ENCODE results near the gene NAALADL2. TPM values are rescaled to one million over a fixed set of nuclear protein-coding genes. Genes with fewer than 3 reads are reported as not detected.

The NAALADL2 gene
- total and polyA plus RNA-seq, 9 of the 15 experiments (the other 6 are each of a cell fraction or from before 2014, with no cell fraction given), result 0.29 to 1.1 (median 0.79) TPM; not detected in 1

- TF ChIP-seq, protein P1, sequence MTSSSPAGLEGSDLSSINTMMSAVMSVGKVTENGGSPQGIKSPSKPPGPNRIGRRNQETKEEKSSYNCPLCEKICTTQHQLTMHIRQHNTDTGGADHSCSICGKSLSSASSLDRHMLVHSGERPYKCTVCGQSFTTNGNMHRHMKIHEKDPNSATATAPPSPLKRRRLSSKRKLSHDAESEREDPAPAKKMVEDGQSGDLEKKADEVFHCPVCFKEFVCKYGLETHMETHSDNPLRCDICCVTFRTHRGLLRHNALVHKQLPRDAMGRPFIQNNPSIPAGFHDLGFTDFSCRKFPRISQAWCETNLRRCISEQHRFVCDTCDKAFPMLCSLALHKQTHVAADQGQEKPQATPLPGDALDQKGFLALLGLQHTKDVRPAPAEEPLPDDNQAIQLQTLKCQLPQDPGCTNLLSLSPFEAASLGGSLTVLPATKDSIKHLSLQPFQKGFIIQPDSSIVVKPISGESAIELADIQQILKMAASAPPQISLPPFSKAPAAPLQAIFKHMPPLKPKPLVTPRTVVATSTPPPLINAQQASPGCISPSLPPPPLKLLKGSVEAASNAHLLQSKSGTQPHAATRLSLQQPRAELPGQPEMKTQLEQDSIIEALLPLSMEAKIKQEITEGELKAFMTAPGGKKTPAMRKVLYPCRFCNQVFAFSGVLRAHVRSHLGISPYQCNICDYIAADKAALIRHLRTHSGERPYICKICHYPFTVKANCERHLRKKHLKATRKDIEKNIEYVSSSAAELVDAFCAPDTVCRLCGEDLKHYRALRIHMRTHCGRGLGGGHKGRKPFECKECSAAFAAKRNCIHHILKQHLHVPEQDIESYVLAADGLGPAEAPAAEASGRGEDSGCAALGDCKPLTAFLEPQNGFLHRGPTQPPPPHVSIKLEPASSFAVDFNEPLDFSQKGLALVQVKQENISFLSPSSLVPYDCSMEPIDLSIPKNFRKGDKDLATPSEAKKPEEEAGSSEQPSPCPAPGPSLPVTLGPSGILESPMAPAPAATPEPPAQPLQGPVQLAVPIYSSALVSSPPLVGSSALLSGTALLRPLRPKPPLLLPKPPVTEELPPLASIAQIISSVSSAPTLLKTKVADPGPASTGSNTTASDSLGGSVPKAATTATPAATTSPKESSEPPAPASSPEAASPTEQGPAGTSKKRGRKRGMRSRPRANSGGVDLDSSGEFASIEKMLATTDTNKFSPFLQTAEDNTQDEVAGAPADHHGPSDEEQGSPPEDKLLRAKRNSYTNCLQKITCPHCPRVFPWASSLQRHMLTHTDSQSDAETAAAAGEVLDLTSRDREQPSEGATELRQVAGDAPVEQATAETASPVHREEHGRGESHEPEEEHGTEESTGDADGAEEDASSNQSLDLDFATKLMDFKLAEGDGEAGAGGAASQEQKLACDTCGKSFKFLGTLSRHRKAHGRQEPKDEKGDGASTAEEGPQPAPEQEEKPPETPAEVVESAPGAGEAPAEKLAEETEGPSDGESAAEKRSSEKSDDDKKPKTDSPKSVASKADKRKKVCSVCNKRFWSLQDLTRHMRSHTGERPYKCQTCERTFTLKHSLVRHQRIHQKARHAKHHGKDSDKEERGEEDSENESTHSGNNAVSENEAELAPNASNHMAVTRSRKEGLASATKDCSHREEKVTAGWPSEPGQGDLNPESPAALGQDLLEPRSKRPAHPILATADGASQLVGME (CRISPR knock-in tag; IDR thresholded peaks at IDR 0.05), result no peak
- TF ChIP-seq TEAD4 (IDR thresholded peaks at IDR 0.05; ENCODE audit: low read length) (no peak), TEAD4 (CRISPR knock-in tag; IDR thresholded peaks at IDR 0.05; ENCODE audit: borderline replicate concordance) (no peak), TAL1 (IDR thresholded peaks at IDR 0.05) (no peak), POLR2A (conservative IDR thresholded peaks at IDR 0.05) (no peak), SP1 (CRISPR knock-in tag; IDR thresholded peaks at IDR 0.05) (no peak)
Measured at GRCh38 chr3:175558261-175558660, 699.1 kb downstream of the NAALADL2 start (continued).

DNA sequence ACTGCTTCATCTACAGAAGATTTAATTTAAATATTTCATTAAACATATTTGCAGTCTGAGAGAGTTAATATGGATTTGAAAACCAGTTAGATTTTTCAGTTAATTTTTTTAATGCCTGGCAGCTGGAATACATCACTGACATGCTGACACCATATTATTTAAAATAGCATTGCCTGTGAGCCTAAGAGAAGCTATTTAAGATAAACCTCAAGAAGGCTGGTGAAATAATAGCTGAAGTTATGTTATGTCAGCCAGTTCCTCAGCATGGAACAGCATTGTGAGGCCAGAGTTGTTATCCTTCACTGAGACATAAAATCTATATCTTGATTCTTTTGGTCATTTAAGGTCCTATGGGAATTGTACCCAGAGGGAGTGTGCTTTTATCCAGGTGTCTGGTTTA is 705.2 kb downstream of the NAALADL2 start:
- Histone ChIP-seq H2AFZ (ENCODE audit: low read depth, low read length) (no peak overlapping the region), H3K4me1 (replicated peaks in 1 of 2; ENCODE audit: control insufficient read depth in 2 of 2, insufficient read depth in 2 of 2, low read length in 2 of 2) (no peaks in the 10 kb centered on the region), H3K9ac (ENCODE audit: insufficient read depth in 1 of 2, low read depth in 2 of 2, low read length in 2 of 2) (no peak overlapping the region), H3K9me1 (ENCODE audit: control insufficient read depth, insufficient read depth, low read length) (no peaks in the 10 kb centered on the region), H3K36me3 (ENCODE audit: control insufficient read depth, insufficient read depth, low read length) (no peaks in the 10 kb centered on the region), H3K27me3 (ENCODE audit: control insufficient read depth in 2 of 2, insufficient read depth in 2 of 2, low read length in 2 of 2) (no peaks in the 10 kb centered on the region), H3K27ac (ENCODE audit: extremely low read depth, low read depth, low read length) (no peak overlapping the region), H3K4me2 (ENCODE audit: insufficient read depth, low read length) (no peak overlapping the region), H3K4me3 (no peak overlapping the region), H3K79me2 (ENCODE audit: control insufficient read depth, insufficient read depth, low read length) (no peaks in the 10 kb centered on the region), H4K20me1 (replicated peaks; ENCODE audit: control insufficient read depth, insufficient read depth, low read length) (no peaks in the 10 kb centered on the region), H3K9me3 (replicated peaks; ENCODE audit: control insufficient read depth, insufficient read depth, low read depth, low read length) (no peaks in the 10 kb centered on the region)
- FAIRE-seq (no peak), DNase-seq (ENCODE audit: extremely low read depth in 1 of 4, low spot score in 3 of 4) (no peak), ATAC-seq (no peak)
- POLR2A ChIA-PET, result no interaction called here
- no peak for TF ChIP-seq SIN3A (IDR thresholded peaks at IDR 0.05; ENCODE audit: borderline replicate concordance in 2 of 2, control insufficient read depth in 1 of 2, low read depth in 2 of 2, low read length in 2 of 2)
- TF ChIP-seq CREM (IDR thresholded peaks at IDR 0.05; ENCODE audit: low read depth), result no peak
- no peak for TF ChIP-seq ARID3A (IDR thresholded peaks at IDR 0.05; ENCODE audit: borderline replicate concordance, low read depth, low read length)
- TF ChIP-seq RFX7 (CRISPR knock-in tag; IDR thresholded peaks at IDR 0.05), result no peak
- no peak for TF ChIP-seq JUN (IDR thresholded peaks at IDR 0.05; ENCODE audit: borderline replicate concordance, low read depth, low read length)
- TF ChIP-seq JUN (CRISPR knock-in tag; IDR thresholded peaks at IDR 0.05; ENCODE audit: borderline replicate concordance), result no peak
- no TSS peak for BruUV-seq (replicated peaks)
- CTCF ChIA-PET (ENCODE audit: low intra/inter-chr PET ratio), result no interaction called here
- in situ Hi-C loops (cut with MboI) (no loop called here), intact Hi-C loops (cut with micrococcal nuclease) (no loop called here)
